NB4 (cell line): ENCODE measurements around the gene OTUD5.

Experiments
- DNase-seq: peaks from one replicate; pipeline ENCODE4 v3.0.0; 2010; ENCODE audit warnings: low read depth
- H3K4me3 ChIP-seq: one replicate; pipeline ENCODE4 v1.5.1; 2011; ENCODE audit warnings: mild to moderate bottlenecking, low read depth, low read length, moderate library complexity
- MYC ChIP-seq: IDR thresholded peaks from 2 replicates; pipeline ENCODE4 v1.6.1; 2011; ENCODE audit warnings: low read depth, low read length
- POLR2A ChIP-seq: IDR thresholded peaks from 2 replicates; pipeline ENCODE4 v1.6.1; 2011; ENCODE audit warnings: mild to moderate bottlenecking; ENCODE audit not compliant: insufficient read length; ENCODE audit errors: extremely low read depth
- TF ChIP-seq, protein P1 (sequence below): IDR thresholded peaks from one replicate; pipeline ENCODE4 v1.5.1; 2012; ENCODE audit warnings: low read depth, low read length
- TF ChIP-seq, protein P2 (sequence below): IDR thresholded peaks from 2 replicates; pipeline ENCODE4 v1.6.1; 2011; ENCODE audit warnings: low read depth, low read length

The OTUD5 gene

DNA sequence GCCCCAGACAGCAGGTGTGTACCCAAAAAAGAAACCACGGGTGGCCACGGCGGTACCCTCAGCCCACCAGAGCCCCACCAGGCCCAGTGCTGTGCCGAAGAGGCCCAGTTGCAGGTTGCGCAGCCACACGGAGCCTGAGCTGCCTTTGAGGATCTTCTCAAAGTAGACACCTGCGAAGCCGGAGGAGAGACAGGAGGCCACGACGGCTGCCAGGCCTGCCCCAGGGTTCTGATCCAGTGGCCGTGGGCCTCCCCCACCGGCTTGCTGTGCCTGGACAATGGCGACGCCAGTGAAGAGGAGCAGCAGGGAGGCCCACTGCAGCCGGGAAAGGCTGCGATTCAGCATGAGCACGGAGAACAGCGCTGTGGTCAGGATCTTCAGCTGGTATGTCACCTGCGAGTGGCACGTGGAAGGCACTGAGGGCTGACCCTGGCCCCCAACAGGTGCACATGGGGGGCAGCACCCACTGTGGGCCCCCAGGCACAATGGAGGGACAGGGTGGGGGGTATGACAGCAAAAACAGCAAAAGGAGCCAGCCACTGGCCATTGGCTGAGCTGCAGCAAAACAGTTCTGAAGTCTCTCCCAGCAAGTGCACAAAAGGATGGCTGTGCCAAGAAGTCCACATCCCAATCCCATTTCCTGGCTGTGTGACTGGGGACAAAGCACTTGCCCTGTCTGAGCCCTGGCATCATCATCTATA, 52.2 kb downstream of the OTUD5 start:
- no peak for DNase-seq
- no peak overlapping the region for H3K4me3 ChIP-seq
- TF ChIP-seq, protein P1, sequence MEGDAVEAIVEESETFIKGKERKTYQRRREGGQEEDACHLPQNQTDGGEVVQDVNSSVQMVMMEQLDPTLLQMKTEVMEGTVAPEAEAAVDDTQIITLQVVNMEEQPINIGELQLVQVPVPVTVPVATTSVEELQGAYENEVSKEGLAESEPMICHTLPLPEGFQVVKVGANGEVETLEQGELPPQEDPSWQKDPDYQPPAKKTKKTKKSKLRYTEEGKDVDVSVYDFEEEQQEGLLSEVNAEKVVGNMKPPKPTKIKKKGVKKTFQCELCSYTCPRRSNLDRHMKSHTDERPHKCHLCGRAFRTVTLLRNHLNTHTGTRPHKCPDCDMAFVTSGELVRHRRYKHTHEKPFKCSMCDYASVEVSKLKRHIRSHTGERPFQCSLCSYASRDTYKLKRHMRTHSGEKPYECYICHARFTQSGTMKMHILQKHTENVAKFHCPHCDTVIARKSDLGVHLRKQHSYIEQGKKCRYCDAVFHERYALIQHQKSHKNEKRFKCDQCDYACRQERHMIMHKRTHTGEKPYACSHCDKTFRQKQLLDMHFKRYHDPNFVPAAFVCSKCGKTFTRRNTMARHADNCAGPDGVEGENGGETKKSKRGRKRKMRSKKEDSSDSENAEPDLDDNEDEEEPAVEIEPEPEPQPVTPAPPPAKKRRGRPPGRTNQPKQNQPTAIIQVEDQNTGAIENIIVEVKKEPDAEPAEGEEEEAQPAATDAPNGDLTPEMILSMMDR: no peak
- TF ChIP-seq POLR2A (no peak), MYC (no peak)
- TF ChIP-seq, protein P2, sequence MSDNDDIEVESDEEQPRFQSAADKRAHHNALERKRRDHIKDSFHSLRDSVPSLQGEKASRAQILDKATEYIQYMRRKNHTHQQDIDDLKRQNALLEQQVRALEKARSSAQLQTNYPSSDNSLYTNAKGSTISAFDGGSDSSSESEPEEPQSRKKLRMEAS: no peak

DNA sequence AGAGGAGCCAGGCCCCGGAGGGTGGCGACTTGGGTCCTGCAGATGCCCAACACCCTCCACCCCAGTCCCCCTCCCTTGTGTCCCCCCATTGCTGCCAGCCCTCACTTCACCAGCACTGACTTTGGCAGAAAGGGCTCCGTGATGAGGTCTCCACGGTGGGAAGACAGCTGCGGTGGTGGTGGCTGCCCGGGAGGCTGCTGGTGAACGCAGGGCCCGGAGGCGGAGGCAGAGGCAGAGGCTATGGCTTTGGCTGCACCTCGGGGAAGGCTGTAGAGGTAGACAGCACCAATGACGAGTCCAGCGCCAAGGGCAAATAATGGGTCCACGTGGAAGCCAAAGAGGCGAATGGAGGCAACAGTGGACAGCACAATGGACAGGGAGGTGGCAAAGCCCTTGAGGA, 52.8 kb downstream of the OTUD5 start:
- TF ChIP-seq POLR2A (no peak), MYC (no peak)
- TF ChIP-seq, protein P2: no peak
- TF ChIP-seq, protein P1: no peak
- no peak overlapping the region for H3K4me3 ChIP-seq
- no peak for DNase-seq

DNA sequence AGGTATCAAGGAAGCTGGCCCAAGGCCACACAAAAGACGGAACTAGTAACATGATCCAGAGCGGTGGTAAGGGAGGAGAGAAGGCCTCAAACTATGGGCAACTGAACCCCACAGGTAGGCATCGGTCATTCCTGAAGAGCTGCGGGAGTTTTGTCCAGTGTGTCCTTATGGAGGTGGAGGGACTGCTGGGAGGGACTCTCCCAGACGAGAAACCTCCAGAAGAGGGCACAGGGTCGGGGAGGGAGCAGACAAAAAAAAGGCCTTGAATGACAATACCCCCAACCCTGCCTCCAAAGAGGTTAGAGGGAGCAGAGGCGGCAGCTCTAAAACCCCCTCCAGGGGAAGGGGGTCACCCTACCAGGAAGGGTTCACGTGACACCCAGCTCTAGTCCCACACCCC, 53.2 kb downstream of the OTUD5 start:
- TF ChIP-seq, protein P1: no peak
- no peak for DNase-seq
- H3K4me3 ChIP-seq: no peak overlapping the region

DNA sequence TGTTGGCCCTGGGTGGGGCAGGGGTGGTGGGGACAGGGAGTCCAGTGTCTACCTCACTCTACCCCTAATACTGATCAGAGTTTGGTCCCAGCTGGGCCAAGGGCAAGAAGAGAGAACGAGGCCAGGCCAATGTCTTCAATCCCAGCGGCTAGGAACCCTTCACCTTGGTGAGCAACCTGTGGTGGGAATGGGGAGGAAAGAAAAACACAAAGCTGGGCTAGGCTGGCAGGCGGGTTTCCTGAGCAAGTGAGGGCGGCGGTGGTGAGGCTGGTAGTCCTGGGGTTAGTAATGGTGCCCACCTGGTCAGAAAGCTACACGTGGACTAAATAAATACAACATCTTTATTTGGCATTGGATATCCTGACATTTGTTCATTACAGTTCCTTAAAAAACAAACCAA, 54.1 kb downstream of the OTUD5 start:
- TF ChIP-seq POLR2A: no peak
- TF ChIP-seq, protein P2: no peak
- no peak for DNase-seq
- H3K4me3 ChIP-seq: no peak overlapping the region

DNA sequence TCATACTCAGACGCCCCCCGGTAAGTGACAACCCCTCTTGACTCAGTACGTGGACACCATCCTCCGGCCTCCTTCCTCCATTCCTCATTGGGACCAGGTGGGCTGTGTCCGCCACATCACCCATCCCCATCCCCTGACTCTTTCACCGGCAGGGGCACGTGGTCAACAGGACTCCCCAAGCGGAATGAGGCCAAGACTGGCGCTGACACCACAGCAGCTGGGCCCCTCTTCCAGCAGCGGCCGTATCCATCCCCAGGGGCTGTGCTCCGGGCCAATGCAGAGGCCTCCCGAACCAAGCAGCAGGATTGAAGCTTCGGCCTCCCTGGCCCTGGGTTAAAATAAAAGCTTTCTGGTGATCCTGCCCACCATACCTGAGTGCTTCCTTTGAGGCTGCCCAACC, 54.6 kb downstream of the OTUD5 start:
- TF ChIP-seq, protein P1: no peak
- no peak for TF ChIP-seq POLR2A
- no peak for TF ChIP-seq MYC
- TF ChIP-seq, protein P2: no peak
- DNase-seq: no peak
- no peak overlapping the region for H3K4me3 ChIP-seq

DNA sequence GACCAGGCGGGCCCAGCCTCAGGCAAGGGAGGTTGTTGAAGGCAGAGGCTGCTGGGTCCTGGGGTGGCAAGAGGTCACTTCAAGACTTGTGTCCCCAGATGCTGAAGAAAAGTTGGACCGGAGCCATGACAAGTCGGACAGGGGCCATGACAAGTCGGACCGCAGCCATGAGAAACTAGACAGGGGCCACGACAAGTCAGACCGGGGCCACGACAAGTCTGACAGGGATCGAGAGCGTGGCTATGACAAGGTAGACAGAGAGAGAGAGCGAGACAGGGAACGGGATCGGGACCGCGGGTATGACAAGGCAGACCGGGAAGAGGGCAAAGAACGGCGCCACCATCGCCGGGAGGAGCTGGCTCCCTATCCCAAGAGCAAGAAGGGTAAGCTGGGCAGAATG, 55.3 kb downstream of the OTUD5 start:
- TF ChIP-seq, protein P2: no peak
- TF ChIP-seq POLR2A (no peak), MYC (no peak)
- TF ChIP-seq, protein P1: no peak
- H3K4me3 ChIP-seq: no peak overlapping the region
- DNase-seq: no peak
